Sigmoid colon (tissue), 4 donors: Measurements from ENCODE around the gene DCAF16.

Experiments
- CTCF ChIP-seq, 4 experiments: fragments of 450-650 bp in 3 of 4; fragments of 200-600 bp in 1 of 4; IDR thresholded peaks; one replicate each; pipeline ENCODE4 v1.5.1; 2016 to 2019; ENCODE audit warnings: antibody characterized with exemption in 4 of 4, mild to moderate bottlenecking in 3 of 4, moderate library complexity in 2 of 4
- POLR2A ChIP-seq, 2 donors: fragments of 450-650 bp; IDR thresholded peaks; one replicate each; pipeline ENCODE4 v1.6.1; 2016; ENCODE audit warnings: antibody characterized with exemption in 2 of 2, mild to moderate bottlenecking in 2 of 2, moderate library complexity in 2 of 2
- POLR2AphosphoS5 ChIP-seq, 4 donors: sonication (generic); formaldehyde crosslinking; IDR thresholded peaks; one replicate each; pipeline ENCODE4 v1.6.1; 2017; ENCODE audit warnings: antibody characterized with exemption in 4 of 4

GRCh38 chr4:17780501-17781299 lies 29.9 kb downstream of the DCAF16 start:
- TF ChIP-seq POLR2AphosphoS5 (IDR thresholded peaks at IDR 0.05) (no peak), POLR2A (IDR thresholded peaks at IDR 0.05) (no peak), CTCF (IDR thresholded peaks at IDR 0.05) (no peak)
